Lower leg skin (tissue), 4 donors: ENCODE data around the gene HOMER1. TPM values are rescaled to one million over a fixed set of nuclear protein-coding genes. Genes with fewer than 3 reads are reported as not detected.

Experiments
- DNase-seq, 2 donors: peaks; one replicate each; pipeline ENCODE4 v3.0.0-alpha.2; 2019; ENCODE audit warnings: low spot score in 2 of 2
- H3K4me3 ChIP-seq: fragments of 200-600 bp; sonication (generic); 2 replicates; pipeline ENCODE4 v1.5.1; 2017; ENCODE audit warnings: mild to moderate bottlenecking, low read depth; ENCODE audit not compliant: poor library complexity, severe bottlenecking
- POLR2A ChIP-seq, 2 donors: fragments of 450-650 bp; IDR thresholded peaks; one replicate each; pipeline ENCODE4 v1.6.1; 2016 to 2017; ENCODE audit warnings: antibody characterized with exemption in 2 of 2, mild to moderate bottlenecking in 1 of 2, moderate library complexity in 1 of 2
- WGBS, 2 donors: methylation state at CpG; one replicate each; pipeline ENCODE4 v1.1.5; 2018; 5-methylcytosine and 5-hydroxymethylcytosine counted together
- intact Hi-C: fragments of 100-400 bp; cut with DNase I; formaldehyde crosslinking; loops from one replicate; pipeline ENCODE4 v1.15.0; 2023; ENCODE audit warnings: low total_unique reads
- total RNA-seq, 4 donors: library from RNA; depleted of rRNA; stranded (reverse); fragments of >200 nt; gene quantifications; one replicate each; pipeline ENCODE4 v1.1.0, GENCODE V29; 2016
- TF ChIP-seq, protein P1 (sequence below), 3 donors: fragments of 450-650 bp; IDR thresholded peaks; one replicate each; pipeline ENCODE4 v1.5.1; 2016; ENCODE audit warnings: antibody characterized with exemption in 3 of 3, mild to moderate bottlenecking in 3 of 3, moderate library complexity in 2 of 3

The HOMER1 gene
- total RNA-seq, 4 donors from 2014 or later = 5.9 to 12.4 (median 8.8) TPM

GRCh38 chr5:79464695-79465332 lies 49.1 kb downstream of the HOMER1 start:
- intact Hi-C loops = loop anchor here (10.0 kb wide), 2 partner anchors 330 to 440 kb away; no protein-coding TSS in a partner anchor
- TF ChIP-seq, protein P1, sequence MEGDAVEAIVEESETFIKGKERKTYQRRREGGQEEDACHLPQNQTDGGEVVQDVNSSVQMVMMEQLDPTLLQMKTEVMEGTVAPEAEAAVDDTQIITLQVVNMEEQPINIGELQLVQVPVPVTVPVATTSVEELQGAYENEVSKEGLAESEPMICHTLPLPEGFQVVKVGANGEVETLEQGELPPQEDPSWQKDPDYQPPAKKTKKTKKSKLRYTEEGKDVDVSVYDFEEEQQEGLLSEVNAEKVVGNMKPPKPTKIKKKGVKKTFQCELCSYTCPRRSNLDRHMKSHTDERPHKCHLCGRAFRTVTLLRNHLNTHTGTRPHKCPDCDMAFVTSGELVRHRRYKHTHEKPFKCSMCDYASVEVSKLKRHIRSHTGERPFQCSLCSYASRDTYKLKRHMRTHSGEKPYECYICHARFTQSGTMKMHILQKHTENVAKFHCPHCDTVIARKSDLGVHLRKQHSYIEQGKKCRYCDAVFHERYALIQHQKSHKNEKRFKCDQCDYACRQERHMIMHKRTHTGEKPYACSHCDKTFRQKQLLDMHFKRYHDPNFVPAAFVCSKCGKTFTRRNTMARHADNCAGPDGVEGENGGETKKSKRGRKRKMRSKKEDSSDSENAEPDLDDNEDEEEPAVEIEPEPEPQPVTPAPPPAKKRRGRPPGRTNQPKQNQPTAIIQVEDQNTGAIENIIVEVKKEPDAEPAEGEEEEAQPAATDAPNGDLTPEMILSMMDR (IDR thresholded peaks at IDR 0.05) = no peak
- no peak for TF ChIP-seq POLR2A (IDR thresholded peaks at IDR 0.05)
- WGBS, 2 donors = 64 to 69% methylated on average over 6 of the region's 6 CpGs
- no peak overlapping the region for H3K4me3 ChIP-seq
- no peak for DNase-seq

- no peak overlapping the region for H3K4me3 ChIP-seq
- TF ChIP-seq POLR2A (IDR thresholded peaks at IDR 0.05) = no peak
- TF ChIP-seq, protein P1 (IDR thresholded peaks at IDR 0.05) = no peak
- WGBS, 2 donors = 76 to 79% methylated on average over 3 of the region's 3 CpGs
- intact Hi-C loops = loop anchor here (10.0 kb wide), 2 partner anchors 329 to 439 kb away; no protein-coding TSS in a partner anchor
- DNase-seq = no peak
Measured at GRCh38 chr5:79464278-79464677, 49.7 kb downstream of the HOMER1 start.

GRCh38 chr5:79459626-79460025 lies 54.3 kb downstream of the HOMER1 start:
- TF ChIP-seq, protein P1 (IDR thresholded peaks at IDR 0.05) = no peak
- no peak for TF ChIP-seq POLR2A (IDR thresholded peaks at IDR 0.05)
- DNase-seq = no peak
- WGBS, 2 donors = 77 to 79% methylated on average over 2 of the region's 2 CpGs
- intact Hi-C loops = loop anchor here (10.0 kb wide), 2 partner anchors 325 to 435 kb away; no protein-coding TSS in a partner anchor
- no peak overlapping the region for H3K4me3 ChIP-seq

GRCh38 chr5:79456890-79457583 lies 56.9 kb downstream of the HOMER1 start:
- 85 to 87% methylated on average over 2 of the region's 2 CpGs for whole genome bisulfite sequencing, 2 donors
- DNase-seq = no peak
- no peak for TF ChIP-seq POLR2A (IDR thresholded peaks at IDR 0.05)
- intact Hi-C loops = no loop called here
- H3K4me3 ChIP-seq = no peak overlapping the region

- TF ChIP-seq, protein P1 (IDR thresholded peaks at IDR 0.05) = no peak
- TF ChIP-seq POLR2A (IDR thresholded peaks at IDR 0.05) = no peak
- no peak overlapping the region for H3K4me3 ChIP-seq
- intact Hi-C loops = no loop called here
- DNase-seq = no peak
Measured at GRCh38 chr5:79456400-79456799, 57.5 kb downstream of the HOMER1 start.

GRCh38 chr5:79454043-79454442 lies 59.9 kb downstream of the HOMER1 start:
- no peak overlapping the region for H3K4me3 ChIP-seq
- DNase-seq = no peak
- no peak for TF ChIP-seq POLR2A (IDR thresholded peaks at IDR 0.05)
- TF ChIP-seq, protein P1 (IDR thresholded peaks at IDR 0.05) = no peak
- intact Hi-C loops = no loop called here
- WGBS, 2 donors = 65% methylated on average over 4 of the region's 4 CpGs
